Measurements from ENCODE around the gene ING1.
"Not testable (repeated sequence)": the region's sequence is repeated elsewhere in the genome, so short reads cannot be mapped to it uniquely, and the experiment has no call there.

DNA sequence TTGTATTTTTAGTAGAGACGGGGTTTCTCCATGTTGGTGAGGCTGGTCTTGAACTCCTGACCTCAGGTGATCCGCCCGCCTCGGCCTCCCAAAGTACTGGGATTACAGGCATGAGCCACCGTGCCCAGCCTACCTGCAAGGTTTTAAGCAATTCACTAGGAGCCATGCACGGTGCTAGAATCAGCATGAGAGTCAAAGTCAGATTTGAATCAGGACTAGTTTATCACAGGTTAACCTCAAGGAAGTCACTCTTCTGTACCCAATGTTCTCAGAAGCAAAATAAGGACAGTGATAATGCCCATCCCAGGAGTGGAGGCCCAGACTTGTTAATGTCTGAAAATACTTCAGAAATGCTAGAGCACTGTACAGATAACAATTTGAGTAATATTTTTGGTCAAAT is 12.7 kb downstream of the ING1 start:
- not testable (repeated sequence) for TF ChIP-seq CTCF (conservative IDR thresholded peaks at IDR 0.05; ENCODE audit: low read depth, low read length); POLR2A (IDR thresholded peaks at IDR 0.05; ENCODE audit: low read depth, low read length); CEBPB (IDR thresholded peaks at IDR 0.05; ENCODE audit: low read depth, low read length); SMC3 (IDR thresholded peaks at IDR 0.05; ENCODE audit: low read depth, low read length)

Measured in IMR-90 (cell line).